Loucy (cell line): ENCODE results near the gene RCE1.

Experiments used
- CTCF ChIP-seq: fragments of 200-600 bp; sonication (generic); conservative IDR thresholded peaks from 2 replicates; pipeline ENCODE4 v1.5.1; 2014; ENCODE audit warnings: mild to moderate bottlenecking, antibody characterized with exemption, low read length
- EZH2phosphoT487 ChIP-seq: fragments of 200-600 bp; IDR thresholded peaks from 2 replicates; pipeline ENCODE4 v1.6.1; 2018; ENCODE audit warnings: antibody characterized with exemption, mild to moderate bottlenecking, moderate library complexity, borderline replicate concordance

- no peak for TF ChIP-seq CTCF
- TF ChIP-seq EZH2phosphoT487, result no peak
Measured at GRCh38 chr11:66845143-66845875, 2.1 kb downstream of the RCE1 start.
